Right hindlimb (tissue), 1 donor: ENCODE measurements around the gene ZMIZ2.
"Not testable (repeated sequence)": the region's sequence is repeated elsewhere in the genome, so short reads cannot be mapped to it uniquely, and the experiment has no call there.

Experiments
- DNase-seq: peaks from one replicate; pipeline ENCODE4 v3.0.0-alpha.2; 2018

The ZMIZ2 gene

DNA sequence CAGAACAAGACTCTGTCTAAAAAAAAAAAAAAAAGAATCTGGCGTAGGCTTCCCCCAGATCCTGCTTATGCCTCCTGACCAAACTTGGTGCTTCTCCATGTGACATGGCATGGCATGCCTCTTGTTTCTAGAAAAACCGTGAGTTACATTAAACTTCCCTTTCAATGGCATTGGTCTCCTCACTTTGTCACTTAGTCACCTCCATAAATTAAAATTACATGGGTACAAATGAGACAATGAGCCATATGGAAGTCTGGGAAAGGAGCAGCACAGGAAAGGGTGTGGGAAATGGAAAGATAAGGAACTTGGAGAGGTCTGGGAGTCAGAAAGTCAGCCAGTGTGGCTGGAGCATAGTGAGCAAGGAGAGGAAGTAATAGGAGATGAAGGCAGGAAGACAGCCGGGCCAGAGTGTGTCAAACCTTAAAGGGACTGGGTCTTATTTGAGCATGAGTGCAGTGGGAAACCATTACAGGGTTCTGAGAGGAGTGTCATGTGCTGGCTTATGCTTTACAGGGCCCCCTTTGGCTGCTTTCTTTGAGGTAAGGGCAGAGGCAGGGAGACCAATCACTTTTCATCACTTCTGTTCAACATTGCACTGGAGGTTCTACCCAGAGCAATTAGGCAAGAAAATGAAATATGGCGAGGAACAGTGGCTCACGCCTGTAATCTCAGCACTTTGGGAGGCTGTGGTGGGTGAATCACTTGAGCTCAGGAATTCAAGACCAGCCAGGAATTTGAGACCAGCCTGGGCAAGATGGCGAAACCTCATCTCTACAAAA lies 21.3 kb upstream of the ZMIZ2 start:
- no peak for DNase-seq

DNA sequence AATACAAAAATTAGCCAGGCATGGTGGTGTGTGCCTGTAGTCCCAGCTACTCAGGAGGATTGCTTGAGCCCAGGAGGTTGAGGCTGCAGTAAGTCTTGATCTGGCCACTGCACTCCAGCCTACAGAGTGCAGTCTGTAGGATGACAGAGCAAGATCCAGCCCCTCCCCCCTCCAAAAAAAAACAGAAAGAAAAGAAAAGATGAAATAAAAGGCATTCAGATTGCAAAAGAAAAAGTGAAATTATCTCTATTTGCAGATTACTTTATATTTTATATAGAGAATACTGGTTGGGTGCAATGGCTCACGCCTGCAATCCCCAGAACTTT lies 20.7 kb upstream of the ZMIZ2 start:
- no peak for DNase-seq

DNA sequence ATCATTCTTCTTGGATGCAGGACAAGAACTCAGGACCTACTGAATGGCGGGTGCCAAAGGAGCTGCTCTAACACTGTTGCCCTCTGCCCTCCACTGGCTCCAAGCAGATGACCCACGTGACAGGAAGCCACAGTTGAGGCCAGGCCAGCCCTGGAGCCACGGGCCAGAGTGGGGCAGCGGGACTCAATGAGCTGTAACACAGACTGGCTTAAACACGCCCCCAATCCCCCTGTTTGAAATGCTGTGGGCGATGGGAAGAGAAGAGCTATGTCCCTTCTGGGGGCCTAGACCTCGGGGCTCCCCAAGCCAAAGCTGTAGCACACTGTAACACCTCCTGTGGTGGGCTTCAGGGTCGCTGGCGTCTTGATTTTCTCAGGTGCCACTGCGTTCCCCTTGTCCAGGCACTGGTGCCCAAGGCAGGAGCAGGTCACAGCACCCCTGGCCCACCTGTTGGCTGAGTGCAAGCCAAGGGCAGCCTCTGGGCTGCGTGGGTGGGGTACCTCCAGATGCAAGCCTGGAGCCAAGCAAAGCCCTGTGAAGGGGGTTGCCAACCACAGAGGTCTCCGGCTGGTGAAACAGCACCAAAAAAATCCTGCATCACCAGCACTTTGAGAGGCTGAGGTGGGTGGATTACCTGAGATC lies 18.6 kb upstream of the ZMIZ2 start:
- DNase-seq: no peak

DNA sequence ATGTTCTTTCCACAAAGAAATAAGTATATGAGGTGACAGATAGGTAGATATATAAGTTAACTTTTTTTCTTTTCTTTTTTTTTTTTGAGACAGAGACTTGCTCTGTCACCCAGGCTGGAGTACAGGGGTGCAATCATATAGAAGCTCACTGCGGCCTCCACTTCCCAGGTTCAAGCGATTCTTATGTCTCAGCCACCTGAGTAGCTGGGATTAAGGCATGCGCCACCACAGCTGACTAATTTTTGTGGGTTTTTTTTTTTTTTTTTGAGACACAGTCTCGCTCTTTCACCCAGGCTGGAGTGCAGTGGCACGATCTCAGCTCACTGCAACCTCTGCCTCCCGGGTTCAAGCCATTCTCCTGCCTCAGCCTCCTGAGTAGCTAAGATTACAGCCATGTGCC lies 15.7 kb upstream of the ZMIZ2 start:
- DNase-seq: not testable (repeated sequence)

DNA sequence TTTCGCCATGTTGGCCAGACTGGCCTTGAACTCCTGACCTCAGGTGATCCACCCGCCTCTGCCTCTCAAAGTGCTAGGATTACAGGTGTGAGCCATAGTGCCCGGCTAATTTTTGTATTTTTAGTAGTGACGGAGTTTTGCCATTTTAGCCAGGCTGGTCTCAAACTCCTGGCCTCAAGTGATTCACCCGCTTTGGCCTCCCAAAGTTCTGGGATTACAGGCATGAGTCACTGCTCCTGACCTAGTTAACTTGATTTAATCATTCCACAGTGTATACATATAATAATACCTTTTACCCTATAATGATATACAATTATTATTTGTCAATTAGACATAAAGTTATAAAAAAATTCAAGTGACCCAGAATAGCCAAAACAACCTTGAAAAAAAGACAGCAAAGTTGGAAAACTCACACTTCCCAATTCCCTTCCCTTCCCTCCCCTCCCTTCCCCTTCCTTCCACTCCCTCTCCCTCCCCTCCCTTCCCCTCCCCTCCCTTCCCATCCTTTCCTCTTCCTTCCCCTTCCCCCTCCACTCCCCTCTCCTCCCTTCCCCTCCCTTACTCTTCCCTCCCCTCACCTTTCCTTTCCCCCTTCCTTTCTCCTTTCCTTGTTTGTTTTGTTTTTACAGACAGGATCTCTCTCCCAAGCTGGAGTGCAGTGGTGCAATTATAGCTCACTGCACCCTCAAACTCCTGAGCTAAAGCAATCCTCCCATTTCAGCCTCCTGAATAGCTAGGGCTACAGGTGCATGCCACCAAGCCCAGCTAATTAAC lies 14.8 kb upstream of the ZMIZ2 start:
- DNase-seq: no peak

DNA sequence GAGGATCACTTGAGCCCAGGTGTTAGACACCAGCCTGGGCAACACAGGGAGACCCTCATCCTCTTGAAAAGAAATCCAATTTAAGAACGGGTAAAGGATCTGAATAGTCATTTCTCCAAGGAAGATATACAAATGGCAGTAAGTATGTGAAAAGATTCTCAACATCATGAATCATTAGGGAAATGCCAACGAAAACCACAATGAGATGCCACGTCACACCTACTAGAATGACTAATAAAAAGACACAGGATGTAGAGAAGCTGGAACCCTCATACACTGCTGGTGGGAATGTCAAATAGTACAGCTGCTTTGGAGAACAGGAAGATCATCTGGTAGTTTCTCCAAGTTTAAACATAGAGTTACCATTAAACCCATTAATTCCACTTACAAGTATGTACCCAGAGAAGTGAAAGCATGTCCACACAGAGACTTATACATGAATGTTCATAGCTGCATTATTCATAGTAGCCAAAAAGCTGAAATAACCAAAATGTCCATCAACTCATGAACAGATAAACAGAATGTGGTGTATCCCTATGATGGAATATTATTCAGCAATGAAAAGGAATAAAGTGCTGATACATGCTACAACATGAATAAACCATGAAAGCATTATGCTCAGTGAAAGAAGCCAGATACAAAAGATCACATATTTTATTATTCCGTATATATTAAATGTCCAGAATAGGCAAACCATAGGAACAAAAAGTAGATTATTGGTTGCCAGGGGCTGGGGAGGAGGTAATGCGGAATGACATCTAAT lies 13.1 kb upstream of the ZMIZ2 start:
- DNase-seq: no peak

DNA sequence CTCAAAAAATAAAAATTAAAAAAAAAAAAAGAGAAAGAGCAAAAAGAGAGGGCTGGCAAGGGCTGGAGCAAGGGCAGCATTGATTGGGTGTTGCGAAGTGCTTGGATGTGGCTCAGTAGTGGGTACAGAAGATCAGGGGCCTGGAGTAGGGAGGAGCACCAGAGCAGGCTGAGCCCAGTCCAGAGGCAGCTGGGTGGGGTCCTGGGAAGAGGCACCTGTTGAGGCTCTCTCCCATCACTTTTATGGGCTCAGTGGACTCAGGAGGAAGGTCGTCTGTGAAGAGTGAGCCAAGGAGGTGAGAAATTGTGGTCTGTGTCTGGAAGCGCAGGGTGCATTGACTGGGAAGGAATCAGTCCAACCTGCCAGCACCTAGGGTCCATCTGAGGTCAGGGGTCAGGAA lies 11.8 kb upstream of the ZMIZ2 start:
- no peak for DNase-seq

DNA sequence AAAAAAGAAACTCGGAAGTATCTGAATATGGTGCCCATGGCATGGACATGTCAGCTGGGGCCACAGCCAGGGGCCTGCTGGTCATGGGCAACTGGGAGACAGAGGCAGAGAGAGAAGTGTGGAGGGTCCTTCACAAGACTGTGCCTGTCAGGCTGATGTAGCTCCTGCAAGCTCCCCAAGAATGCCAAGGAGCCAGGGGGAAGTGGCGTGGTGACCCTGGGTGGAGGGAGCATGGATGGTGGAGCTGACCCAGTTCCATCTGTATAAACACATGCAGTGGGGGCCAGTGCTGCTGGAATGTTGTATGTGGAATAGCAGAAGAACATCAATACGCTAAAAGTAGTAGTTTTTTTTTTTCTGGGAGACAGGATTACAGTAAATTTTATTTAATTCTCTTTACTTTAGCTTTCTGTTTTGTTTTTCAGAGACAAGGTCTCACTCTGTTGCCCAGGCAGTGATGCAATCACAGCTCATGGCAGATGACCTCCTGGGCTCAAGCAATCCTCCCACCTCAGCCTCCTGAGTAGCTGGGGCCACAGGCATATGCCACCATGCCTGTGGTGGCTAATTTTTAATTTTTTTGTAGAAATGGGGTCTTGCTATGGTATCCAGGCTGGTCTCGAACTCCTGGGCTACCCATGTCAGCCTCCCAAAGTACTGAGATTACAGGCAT lies 10.5 kb upstream of the ZMIZ2 start:
- no peak for DNase-seq

DNA sequence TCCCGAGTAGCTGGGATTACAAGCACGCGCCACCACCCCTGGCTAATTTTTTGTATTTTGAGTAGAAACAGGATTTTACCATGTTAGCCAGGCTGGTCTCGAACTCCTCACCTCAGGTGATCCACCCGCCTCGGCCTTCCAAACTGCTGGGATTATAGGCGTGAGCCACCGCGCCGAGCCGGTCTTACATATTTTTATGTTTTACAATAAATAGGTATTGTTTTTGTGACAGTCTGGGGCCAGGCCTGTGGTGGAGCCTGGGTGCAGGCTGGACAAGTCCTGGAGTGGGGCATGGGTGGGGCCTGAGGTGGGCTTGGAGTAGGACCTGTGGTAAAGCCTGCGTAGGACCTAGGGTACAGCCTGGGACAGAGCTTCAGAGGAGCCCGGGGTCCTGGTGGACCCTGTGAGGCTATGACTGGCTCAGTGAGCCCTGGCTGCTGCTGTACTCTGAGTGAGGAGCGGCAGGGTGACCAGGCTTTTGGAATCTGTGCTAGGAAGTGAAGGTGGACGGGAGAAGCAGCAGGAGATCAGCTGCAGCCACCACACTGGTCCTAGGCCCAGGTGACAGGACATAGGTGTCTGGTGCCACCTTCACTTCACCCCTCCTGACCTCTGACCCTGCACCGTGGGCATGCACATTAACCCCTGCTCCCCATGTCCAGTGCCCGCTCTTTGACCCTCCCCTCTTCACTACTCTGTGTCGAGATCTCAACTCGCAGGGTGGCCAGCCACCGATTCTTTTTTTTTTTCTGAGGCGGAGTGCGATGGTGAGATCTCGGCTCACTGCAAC lies 9.6 kb upstream of the ZMIZ2 start:
- no peak for DNase-seq

DNA sequence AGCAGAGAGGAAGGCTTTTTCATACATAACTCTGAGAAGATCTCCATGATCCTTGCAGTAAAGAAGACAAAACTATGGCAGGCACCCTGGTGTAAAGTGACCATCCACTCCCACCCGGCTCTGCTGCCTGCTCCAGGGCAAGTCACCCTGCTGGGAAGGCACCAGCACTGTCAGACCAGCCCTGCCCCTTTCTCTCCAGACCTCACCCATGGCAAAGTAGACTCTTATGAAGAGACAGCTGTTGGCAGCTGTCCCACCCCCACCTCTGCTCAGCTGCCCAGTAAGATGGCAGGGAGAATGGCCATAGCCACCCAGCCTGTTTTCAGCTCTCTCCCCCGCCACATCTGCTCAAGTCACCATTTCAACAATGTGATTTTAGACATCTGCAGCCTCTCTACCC lies 8.6 kb upstream of the ZMIZ2 start:
- DNase-seq: no peak

DNA sequence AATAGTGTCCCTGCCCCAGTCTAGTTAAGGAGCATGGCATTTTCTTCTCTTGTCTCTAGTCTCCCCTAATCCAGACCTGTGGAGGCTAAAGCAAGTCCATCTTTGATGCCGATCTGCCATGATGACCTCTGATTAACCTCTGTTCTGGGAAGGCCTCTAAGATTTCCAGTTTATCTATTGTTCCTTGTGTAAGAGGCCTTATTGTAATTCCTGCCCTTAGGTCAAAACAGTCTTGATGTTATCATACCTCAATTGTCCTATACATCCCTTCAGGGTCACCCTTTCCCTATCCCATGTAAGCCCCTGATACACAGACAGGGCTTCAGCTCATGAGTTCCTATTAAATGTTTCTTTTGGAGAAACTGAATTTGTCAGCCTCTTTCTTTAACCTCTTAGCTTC lies 4.9 kb upstream of the ZMIZ2 start:
- no peak for DNase-seq

DNA sequence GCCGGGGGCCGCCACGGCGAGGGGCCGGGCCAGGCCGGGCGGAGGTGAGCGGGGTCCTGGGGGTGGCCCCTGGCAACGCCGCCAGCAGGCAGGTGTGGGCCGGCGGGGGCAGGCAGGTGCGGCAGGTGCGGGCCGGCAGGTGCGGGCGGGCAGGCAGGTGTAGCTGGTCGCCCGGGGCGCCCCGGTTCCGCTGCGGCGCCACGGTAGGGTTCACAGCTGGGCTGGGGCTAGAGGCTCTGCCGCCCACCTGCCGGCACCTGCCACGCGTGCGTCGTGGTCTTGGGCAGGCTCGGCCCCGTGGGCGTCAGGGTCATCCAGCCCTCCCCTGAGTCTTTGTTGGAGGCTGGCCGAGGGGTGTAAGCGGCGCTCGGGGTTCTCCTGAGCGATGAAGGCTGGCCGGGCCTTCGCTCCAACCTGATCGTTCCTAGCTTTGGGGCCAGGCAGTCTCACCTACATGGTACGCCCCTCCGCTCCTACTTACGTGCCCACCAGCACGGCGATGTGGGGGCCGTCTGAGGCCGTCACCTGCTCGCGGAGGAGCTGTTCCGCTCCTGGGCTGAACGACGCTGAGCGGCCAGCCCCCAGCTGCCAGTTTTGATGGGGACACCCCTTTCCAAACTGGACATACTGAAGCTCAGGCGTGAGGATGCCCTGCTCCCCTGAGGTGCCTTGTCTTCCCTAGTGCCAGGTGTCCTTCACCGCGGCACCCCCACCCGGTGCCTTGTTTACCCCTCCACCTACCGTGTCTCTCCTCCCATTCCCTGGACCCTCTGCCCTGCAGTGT lies 493 bp downstream of the ZMIZ2 start:
- no peak for DNase-seq

DNA sequence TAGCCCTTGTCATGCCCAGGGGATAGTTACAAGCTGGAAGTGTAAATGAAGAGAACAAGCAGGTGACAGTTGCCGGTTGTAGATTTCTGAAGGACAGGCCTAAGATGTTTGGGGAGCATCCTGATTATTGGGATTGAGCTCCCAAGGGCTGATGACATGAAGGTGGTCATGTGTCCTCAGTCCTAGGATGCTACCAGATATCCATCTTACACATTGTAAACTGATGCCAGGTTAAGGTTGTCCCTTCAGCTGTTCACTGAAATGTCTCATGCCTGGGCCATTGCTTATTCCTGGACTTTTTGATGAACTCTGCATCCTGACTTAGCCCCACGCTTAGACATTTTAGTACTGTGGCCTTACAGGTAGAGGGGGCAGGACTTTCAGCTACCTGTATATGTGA lies 1.3 kb downstream of the ZMIZ2 start:
- DNase-seq: no peak

DNA sequence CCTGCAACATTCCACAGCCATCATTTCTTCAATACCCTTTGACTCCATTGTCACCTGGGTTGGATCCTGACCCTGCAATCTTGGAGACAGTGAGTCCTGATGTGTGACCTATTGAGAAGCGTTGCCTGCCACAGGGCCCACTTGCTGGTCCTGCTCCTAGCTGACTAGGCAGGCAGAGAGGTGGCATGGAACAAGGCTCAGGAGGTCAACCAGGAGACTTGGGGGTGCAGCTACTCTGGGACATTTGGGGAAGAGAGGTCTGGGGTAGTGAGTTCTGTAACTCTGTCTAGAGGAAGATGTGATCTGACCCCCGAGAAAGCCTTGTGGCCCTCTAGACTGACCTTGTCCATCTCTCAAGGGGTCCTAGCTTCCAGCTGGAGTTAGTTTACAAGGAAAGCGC lies 1.8 kb downstream of the ZMIZ2 start:
- DNase-seq: no peak

DNA sequence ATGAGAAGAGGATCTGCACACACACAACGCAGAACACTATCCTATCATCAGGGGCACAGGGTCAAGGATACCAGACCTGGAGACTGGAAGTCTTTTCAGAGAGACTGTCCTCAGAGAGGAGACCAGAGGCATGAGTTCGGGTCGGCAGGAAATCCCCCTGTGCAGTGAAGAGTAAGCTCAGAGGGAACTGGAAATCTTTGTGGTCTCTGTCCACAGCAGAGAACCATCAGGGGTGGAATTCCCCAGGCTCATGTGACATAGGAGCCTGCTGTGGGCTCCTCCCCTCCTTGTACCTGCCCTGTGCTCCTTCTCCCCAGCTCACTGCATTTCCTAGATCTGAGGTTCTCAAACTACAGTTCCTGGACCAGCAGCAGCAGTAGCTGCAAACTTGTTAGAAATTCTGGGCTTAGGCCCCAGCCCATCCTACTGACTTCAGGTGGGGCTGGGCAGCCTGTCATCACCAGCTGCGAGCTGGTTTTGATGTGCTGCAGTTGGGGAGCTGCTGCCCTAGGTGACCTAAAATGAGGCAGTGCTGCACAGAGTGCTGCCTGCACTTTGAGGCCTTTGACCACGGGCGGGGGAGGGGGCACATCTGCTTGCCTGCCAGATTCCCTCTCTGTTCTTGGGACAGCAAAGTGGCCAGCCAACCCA lies 2.4 kb downstream of the ZMIZ2 start:
- no peak for DNase-seq

DNA sequence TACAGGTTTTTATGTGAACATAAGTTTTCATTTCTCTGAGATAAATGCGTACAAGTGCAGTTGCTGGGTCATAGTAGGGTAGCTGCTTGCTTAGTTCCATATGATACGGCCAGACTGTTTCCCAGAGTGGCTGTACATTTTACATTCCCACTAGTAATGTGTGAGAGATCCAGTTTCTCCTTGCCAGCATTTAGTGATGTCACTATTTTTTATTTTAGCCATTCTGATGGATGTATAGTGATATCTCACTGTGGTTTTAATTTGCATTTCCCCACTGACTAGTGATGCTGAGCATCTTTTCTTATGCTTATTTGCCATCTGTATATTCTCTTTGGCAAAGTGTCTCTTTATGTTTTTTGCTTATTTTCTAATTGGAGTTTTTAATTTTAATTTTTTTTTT lies 4.2 kb downstream of the ZMIZ2 start:
- DNase-seq: no peak

DNA sequence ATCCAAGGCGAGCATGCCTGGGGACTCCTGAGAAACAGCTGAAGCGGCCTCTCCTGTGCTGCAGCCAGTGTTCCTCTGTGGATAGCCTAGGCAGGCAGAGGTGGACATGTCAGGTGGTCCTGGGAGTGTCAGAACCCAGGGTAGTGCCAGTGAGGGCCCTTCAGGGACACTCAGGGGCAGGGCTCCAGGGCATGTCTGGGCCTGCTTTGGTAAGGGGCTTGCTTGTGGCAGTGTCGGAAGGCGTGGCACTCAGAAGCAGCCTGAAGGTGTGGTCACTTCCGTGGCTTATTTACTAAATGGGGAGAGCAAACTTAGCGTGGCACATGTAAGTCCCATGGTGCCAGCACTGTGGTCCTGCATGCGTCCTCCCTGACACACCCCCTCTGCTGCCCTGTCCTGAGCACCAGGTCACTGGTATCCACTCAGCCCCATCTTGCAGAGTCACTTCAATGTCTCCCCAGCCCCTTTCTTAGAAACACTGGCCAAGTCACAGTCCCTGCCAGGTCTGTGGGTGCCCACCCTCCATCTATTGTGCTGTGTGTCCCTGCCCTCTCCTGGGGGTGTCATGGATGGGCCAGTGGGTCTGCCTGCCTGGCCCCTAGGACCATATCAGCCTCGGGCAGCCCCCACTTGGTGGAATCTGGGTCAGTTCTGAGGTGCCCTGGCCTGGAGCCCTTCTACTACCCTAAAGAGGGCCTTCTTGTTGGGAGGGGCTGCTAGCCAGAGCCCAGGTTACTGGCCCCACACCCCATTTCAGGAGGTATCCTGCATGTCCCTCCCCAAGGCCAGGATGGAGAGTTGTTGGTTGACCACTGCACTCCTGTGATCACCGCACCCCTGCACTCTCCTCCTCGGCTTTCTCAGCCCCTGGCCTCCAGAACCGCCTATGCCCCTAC lies 6.4 kb downstream of the ZMIZ2 start:
- DNase-seq: no peak

DNA sequence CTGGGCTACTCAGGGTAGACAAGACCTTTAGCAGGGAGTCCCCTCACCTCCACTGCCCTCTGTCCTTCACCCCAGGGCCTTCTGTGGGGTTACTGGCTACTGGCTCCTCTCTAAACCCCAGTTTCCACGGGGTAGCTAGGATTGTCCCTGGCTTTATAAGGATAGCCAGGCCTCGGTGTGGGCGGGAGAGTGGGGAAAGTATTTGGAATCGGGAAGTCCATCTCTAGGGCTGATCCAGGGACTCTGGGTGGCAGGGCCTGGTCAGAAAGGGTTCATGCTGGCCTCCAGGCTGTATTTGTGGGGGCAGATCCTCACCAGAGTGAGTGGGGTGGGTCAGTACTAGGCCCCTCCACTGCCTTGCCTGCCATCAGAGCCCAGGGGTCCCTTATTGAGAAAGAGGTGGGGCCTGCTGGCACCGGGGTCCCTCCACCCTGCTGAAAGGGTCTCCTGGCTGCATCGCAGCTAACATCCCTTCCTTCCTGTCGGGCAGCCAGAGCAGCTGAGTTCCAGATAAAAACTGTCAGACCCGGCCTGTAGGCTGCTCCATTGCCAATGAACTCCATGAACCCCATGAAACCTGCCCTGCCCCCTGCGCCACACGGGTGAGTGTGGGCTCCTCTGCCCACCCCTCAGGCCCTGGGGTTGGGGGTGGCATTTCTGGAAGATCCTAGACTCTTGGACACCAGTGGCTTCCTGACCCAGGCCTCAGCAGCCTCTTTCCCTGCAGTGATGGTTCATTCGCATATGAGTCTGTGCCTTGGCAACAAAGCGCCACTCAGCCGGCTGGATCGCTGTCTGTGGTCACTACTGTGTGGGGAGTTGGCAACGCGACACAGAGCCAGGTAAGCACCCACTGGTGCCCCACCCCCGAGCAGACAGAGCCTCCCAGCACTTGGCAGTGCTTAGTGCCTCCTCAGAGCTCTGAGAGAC lies 7.3 kb downstream of the ZMIZ2 start:
- no peak for DNase-seq
